ENCODE measurements around the gene RTN4IP1.

GRCh38 chr6:106557837-106558236, 71.5 kb downstream of the RTN4IP1 start:
- TF ChIP-seq, protein P1, sequence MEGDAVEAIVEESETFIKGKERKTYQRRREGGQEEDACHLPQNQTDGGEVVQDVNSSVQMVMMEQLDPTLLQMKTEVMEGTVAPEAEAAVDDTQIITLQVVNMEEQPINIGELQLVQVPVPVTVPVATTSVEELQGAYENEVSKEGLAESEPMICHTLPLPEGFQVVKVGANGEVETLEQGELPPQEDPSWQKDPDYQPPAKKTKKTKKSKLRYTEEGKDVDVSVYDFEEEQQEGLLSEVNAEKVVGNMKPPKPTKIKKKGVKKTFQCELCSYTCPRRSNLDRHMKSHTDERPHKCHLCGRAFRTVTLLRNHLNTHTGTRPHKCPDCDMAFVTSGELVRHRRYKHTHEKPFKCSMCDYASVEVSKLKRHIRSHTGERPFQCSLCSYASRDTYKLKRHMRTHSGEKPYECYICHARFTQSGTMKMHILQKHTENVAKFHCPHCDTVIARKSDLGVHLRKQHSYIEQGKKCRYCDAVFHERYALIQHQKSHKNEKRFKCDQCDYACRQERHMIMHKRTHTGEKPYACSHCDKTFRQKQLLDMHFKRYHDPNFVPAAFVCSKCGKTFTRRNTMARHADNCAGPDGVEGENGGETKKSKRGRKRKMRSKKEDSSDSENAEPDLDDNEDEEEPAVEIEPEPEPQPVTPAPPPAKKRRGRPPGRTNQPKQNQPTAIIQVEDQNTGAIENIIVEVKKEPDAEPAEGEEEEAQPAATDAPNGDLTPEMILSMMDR (IDR thresholded peaks at IDR 0.05 in 4 of 5, conservative IDR thresholded peaks at IDR 0.05 in 1 of 5), result no peak
- no peak for TF ChIP-seq POLR2A (IDR thresholded peaks at IDR 0.05)

Data from gastrocnemius medialis (tissue), 4 donors.